Measurements from ENCODE around the gene SLC25A23.

SLC25A23 gene

GRCh38 chr19:6453951-6454565, 5.5 kb downstream of the SLC25A23 start:
- Histone ChIP-seq H3K9me3 (ENCODE audit: low read depth, low read length) (no peaks in the 10 kb centered on the region), H3K27ac (no peak overlapping the region), H3K9ac (ENCODE audit: insufficient read length) (no peak overlapping the region), H3K4me3 (no peak overlapping the region), H3K36me3 (ENCODE audit: insufficient read depth, low read length) (peaks cover 25% of the 10 kb centered on the region; the same call in 1 of the 2 replicates)
- TF ChIP-seq POLR2AphosphoS5 (IDR thresholded peaks at IDR 0.05; ENCODE audit: borderline replicate concordance, low read depth, low read length), result no peak
- no peak for TF ChIP-seq FOXP2 (optimal IDR thresholded peaks at IDR 0.05; ENCODE audit: control extremely low read depth, extremely low read length, insufficient read depth)
- TF ChIP-seq EZH2 (IDR thresholded peaks at IDR 0.05), result no peak
- no peak for DNase-seq (ENCODE audit: low read depth, low spot score)

DNA sequence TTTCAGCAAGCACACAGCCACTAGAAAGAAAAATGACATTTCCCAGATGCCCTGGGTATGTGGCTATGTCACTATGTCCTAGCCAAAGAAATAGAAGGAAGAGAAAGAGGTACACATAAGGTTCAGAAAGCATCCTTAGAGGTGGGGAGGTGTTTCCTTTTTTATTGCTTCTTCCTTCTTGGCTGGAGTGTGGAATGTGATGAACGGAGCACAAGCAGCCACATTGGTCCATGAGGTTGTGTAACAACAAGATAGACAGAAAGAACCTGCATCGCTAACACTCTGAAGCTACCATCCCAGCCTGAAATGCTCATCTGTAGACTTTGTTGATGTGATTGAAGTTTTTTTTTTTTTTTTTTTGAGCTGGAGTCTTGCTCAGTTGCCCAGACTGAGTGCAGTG, 6.7 kb downstream of the SLC25A23 start:
- H3K36me3 ChIP-seq (ENCODE audit: insufficient read depth, low read length), result peaks cover 25% of the 10 kb centered on the region; the same call in 1 of the 2 replicates
- H3K9ac ChIP-seq (ENCODE audit: insufficient read length), result no peak overlapping the region
- TF ChIP-seq POLR2AphosphoS5 (IDR thresholded peaks at IDR 0.05; ENCODE audit: borderline replicate concordance, low read depth, low read length), result no peak
- TF ChIP-seq EZH2 (IDR thresholded peaks at IDR 0.05), result no peak
- TF ChIP-seq FOXP2 (optimal IDR thresholded peaks at IDR 0.05; ENCODE audit: control extremely low read depth, extremely low read length, insufficient read depth), result no peak
- no peak overlapping the region for H3K4me3 ChIP-seq
- H3K27ac ChIP-seq, result no peak overlapping the region
- no peaks in the 10 kb centered on the region for H3K9me3 ChIP-seq (ENCODE audit: low read depth, low read length)
- no peak for DNase-seq (ENCODE audit: low read depth, low spot score)

DNA sequence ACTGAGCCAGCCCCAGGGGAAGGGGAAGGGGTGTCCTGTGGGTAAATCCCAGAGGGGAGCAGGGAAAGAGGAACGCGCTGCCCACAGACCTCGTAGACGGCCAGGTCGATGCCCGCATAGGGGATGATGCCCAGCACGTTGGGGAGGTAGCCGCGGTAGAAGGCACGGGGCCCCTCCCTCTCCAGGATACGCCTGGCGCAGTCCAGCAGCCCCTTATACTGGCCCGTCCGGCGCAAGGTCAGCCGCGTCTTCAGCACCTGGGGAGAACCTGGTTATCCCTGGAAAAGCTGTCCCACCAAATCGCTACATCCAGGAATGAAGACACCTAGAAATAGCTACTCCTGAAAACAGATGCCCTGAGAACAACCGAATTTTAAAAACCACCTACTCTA, 7.4 kb downstream of the SLC25A23 start:
- Histone ChIP-seq H3K27ac (no peak overlapping the region), H3K9me3 (ENCODE audit: low read depth, low read length) (no peaks in the 10 kb centered on the region), H3K4me3 (no peak overlapping the region), H3K9ac (ENCODE audit: insufficient read length) (no peak overlapping the region), H3K36me3 (ENCODE audit: insufficient read depth, low read length) (peaks cover 25% of the 10 kb centered on the region; the same call in 1 of the 2 replicates)
- no peak for DNase-seq (ENCODE audit: low read depth, low spot score)
- TF ChIP-seq POLR2AphosphoS5 (IDR thresholded peaks at IDR 0.05; ENCODE audit: borderline replicate concordance, low read depth, low read length) (no peak), EZH2 (IDR thresholded peaks at IDR 0.05) (no peak), FOXP2 (optimal IDR thresholded peaks at IDR 0.05; ENCODE audit: control extremely low read depth, extremely low read length, insufficient read depth) (no peak)

DNA sequence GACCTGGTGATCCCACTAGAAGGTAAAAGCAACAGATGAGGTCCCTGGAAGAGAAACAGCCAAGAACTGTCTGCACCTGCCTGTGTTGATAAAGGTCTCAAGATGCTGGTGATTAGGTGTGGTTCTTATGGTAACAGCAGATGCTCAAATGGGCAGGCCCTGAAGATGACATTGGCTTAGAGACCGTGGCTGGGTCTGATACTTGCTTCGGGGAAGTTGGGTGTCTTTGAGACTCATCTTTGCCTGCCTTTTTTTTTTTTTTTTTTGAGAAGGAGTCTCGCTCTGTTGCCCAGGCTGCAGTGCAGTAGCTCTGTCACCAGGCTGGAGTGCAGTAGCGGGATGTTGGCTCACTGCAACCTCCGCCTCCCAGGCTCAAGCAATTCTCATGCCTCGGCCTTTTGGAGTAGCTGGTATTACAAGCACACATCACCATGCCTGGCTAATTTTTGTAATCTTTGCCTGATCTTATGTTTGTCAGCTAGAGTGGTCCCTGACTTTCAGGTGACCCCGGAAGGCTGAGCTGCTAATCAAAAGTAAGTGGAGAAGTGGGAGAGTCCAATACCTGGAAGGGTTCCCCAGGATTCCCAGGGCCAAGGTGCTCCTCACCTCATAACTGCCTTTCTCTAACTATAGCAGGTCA, 7.9 kb downstream of the SLC25A23 start:
- H3K9me3 ChIP-seq (ENCODE audit: low read depth, low read length), result no peaks in the 10 kb centered on the region
- H3K36me3 ChIP-seq (ENCODE audit: insufficient read depth, low read length), result peaks cover 25% of the 10 kb centered on the region; the same call in 1 of the 2 replicates
- TF ChIP-seq EZH2 (IDR thresholded peaks at IDR 0.05), result no peak
- no peak for TF ChIP-seq POLR2AphosphoS5 (IDR thresholded peaks at IDR 0.05; ENCODE audit: borderline replicate concordance, low read depth, low read length)
- no peak for TF ChIP-seq FOXP2 (optimal IDR thresholded peaks at IDR 0.05; ENCODE audit: control extremely low read depth, extremely low read length, insufficient read depth)
- H3K9ac ChIP-seq (ENCODE audit: insufficient read length), result no peak overlapping the region
- H3K4me3 ChIP-seq, result no peak overlapping the region
- no peak for DNase-seq (ENCODE audit: low read depth, low spot score)
- H3K27ac ChIP-seq, result no peak overlapping the region

- Histone ChIP-seq H3K9ac (ENCODE audit: insufficient read length) (no peak overlapping the region), H3K27ac (no peak overlapping the region), H3K4me3 (no peak overlapping the region), H3K36me3 (ENCODE audit: insufficient read depth, low read length) (peaks cover 20% of the 10 kb centered on the region; the same call in 1 of the 2 replicates), H3K9me3 (ENCODE audit: low read depth, low read length) (no peaks in the 10 kb centered on the region)
- DNase-seq (ENCODE audit: low read depth, low spot score), result no peak
- TF ChIP-seq POLR2AphosphoS5 (IDR thresholded peaks at IDR 0.05; ENCODE audit: borderline replicate concordance, low read depth, low read length) (no peak), EZH2 (IDR thresholded peaks at IDR 0.05) (no peak), FOXP2 (optimal IDR thresholded peaks at IDR 0.05; ENCODE audit: control extremely low read depth, extremely low read length, insufficient read depth) (no peak)
These were observed 9.4 kb downstream of the SLC25A23 start for GRCh38 chr19:6450166-6450565.

DNA sequence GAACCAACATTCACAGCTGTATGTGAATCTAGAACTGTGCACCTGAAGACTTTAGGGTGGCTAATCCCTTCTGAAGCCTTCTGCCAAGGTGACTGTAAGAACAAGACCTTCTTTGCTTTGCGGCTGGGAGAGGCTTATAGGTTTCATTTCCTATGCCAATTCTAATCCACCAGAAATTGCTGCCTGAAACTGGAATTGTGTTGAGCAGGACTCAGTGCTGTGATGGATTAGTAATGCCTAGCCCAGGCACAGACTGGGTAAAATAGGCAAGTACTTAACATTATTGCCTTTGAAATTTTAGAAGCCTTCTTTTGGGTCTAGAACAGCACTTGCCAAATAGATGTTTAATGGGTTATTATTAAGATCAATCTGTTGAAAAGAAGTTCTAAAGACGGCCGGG, 11.5 kb downstream of the SLC25A23 start:
- TF ChIP-seq POLR2AphosphoS5 (IDR thresholded peaks at IDR 0.05; ENCODE audit: borderline replicate concordance, low read depth, low read length) (no peak), FOXP2 (optimal IDR thresholded peaks at IDR 0.05; ENCODE audit: control extremely low read depth, extremely low read length, insufficient read depth) (no peak), EZH2 (IDR thresholded peaks at IDR 0.05) (no peak)
- Histone ChIP-seq H3K36me3 (ENCODE audit: insufficient read depth, low read length) (no peaks in the 10 kb centered on the region), H3K4me3 (no peak overlapping the region), H3K9me3 (ENCODE audit: low read depth, low read length) (no peaks in the 10 kb centered on the region), H3K9ac (ENCODE audit: insufficient read length) (no peak overlapping the region), H3K27ac (no peak overlapping the region)
- no peak for DNase-seq (ENCODE audit: low read depth, low spot score)

DNA sequence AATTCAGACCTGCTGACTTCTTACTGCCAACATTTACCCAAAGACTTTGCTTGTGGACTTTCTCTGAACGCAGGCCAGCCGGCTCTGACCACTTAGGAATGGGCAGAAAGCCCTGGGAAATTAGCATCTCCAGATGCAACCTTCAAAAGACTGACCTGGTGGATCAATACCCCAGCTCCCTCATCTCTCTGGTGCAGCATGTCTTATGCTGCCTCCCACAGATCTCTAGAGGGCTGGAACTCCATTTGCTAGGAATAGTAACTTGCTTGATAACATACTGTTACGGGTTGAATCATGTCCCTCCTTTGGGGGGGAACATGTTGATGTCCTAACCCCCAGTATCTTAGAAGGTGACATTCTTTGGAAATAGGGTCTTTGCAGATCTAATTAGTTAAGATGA, 13.1 kb downstream of the SLC25A23 start:
- TF ChIP-seq POLR2AphosphoS5 (IDR thresholded peaks at IDR 0.05; ENCODE audit: borderline replicate concordance, low read depth, low read length), result no peak
- TF ChIP-seq FOXP2 (optimal IDR thresholded peaks at IDR 0.05; ENCODE audit: control extremely low read depth, extremely low read length, insufficient read depth), result no peak
- TF ChIP-seq EZH2 (IDR thresholded peaks at IDR 0.05), result no peak
- H3K4me3 ChIP-seq, result no peak overlapping the region
- no peaks in the 10 kb centered on the region for H3K36me3 ChIP-seq (ENCODE audit: insufficient read depth, low read length)
- H3K9me3 ChIP-seq (ENCODE audit: low read depth, low read length), result no peaks in the 10 kb centered on the region
- no peak overlapping the region for H3K9ac ChIP-seq (ENCODE audit: insufficient read length)
- no peak for DNase-seq (ENCODE audit: low read depth, low spot score)
- no peak overlapping the region for H3K27ac ChIP-seq

GRCh38 chr19:6443986-6444385, 15.6 kb downstream of the SLC25A23 start:
- DNase-seq (ENCODE audit: low read depth, low spot score), result no peak
- Histone ChIP-seq H3K27ac (no peak overlapping the region), H3K36me3 (ENCODE audit: insufficient read depth, low read length) (no peaks in the 10 kb centered on the region), H3K4me3 (no peak overlapping the region), H3K9me3 (ENCODE audit: low read depth, low read length) (no peaks in the 10 kb centered on the region), H3K9ac (ENCODE audit: insufficient read length) (no peak overlapping the region)
- TF ChIP-seq EZH2 (IDR thresholded peaks at IDR 0.05) (no peak), FOXP2 (optimal IDR thresholded peaks at IDR 0.05; ENCODE audit: control extremely low read depth, extremely low read length, insufficient read depth) (no peak)
